GM18951 (cell line): Measurements from ENCODE around the gene RNPEP.
"Not testable (repeated sequence)": the region's sequence is repeated elsewhere in the genome, so short reads cannot be mapped to it uniquely, and the experiment has no call there.

Experiments used
- POLR2A ChIP-seq: IDR thresholded peaks from 4 replicates; pipeline ENCODE4 v1.6.1; 2011; ENCODE audit warnings: mild to moderate bottlenecking; ENCODE audit not compliant: insufficient read length, insufficient read depth; ENCODE audit errors: extremely low read depth
- in situ Hi-C: fragments of 300-500 bp; cut with MboI; formaldehyde crosslinking; loops from one replicate; pipeline ENCODE4 v1.12.0; 2022; ENCODE audit warnings: low sequenced_read_pairs, mixed read lengths, inconsistent platforms; ENCODE audit not compliant: unreplicated experiment

The RNPEP gene

GRCh38 chr1:202017749-202018467 is 35.5 kb downstream of the RNPEP start:
- in situ Hi-C loops = no loop called here
- TF ChIP-seq POLR2A = no peak

GRCh38 chr1:202018468-202019234 is 36.2 kb downstream of the RNPEP start:
- in situ Hi-C loops = no loop called here
- TF ChIP-seq POLR2A = no peak

GRCh38 chr1:202019235-202019558 is 36.7 kb downstream of the RNPEP start:
- in situ Hi-C loops = not testable (repeated sequence)

- no peak for TF ChIP-seq POLR2A
- in situ Hi-C loops = no loop called here
These were observed 40.6 kb downstream of the RNPEP start for GRCh38 chr1:202023001-202023433.

GRCh38 chr1:202029171-202029665 is 46.8 kb downstream of the RNPEP start:
- in situ Hi-C loops = no loop called here
- TF ChIP-seq POLR2A = no peak

GRCh38 chr1:202029727-202030126 is 47.3 kb downstream of the RNPEP start:
- TF ChIP-seq POLR2A = no peak
- in situ Hi-C loops = no loop called here

GRCh38 chr1:202031796-202032195 is 49.3 kb downstream of the RNPEP start:
- in situ Hi-C loops = no loop called here
- TF ChIP-seq POLR2A = no peak

GRCh38 chr1:202034149-202034682 is 51.8 kb downstream of the RNPEP start:
- in situ Hi-C loops = no loop called here

GRCh38 chr1:202034683-202035462 is 52.4 kb downstream of the RNPEP start:
- in situ Hi-C loops = no loop called here
- TF ChIP-seq POLR2A = no peak

More at GRCh38 chr1:202034149-202034682, 51.8 kb downstream of the RNPEP start:
- TF ChIP-seq POLR2A = no peak

- no peak for TF ChIP-seq POLR2A
- in situ Hi-C loops = no loop called here
These were observed 54.3 kb downstream of the RNPEP start for GRCh38 chr1:202036595-202037387.

- in situ Hi-C loops = no loop called here
- TF ChIP-seq POLR2A = no peak
These were observed 55.4 kb downstream of the RNPEP start for GRCh38 chr1:202037706-202038296.

- in situ Hi-C loops = no loop called here
- no peak for TF ChIP-seq POLR2A
These were observed 56.4 kb downstream of the RNPEP start for GRCh38 chr1:202038688-202039346.
